WTC11 (cell line): Measurements from ENCODE around the gene CIZ1. TPM values are rescaled to one million over a fixed set of nuclear protein-coding genes. Genes with fewer than 3 reads are reported as not detected.
A peak's percentile ranks its signal among the peaks of the same experiment; 100 is the strongest.
"Not testable (repeated sequence)": the region's sequence is repeated elsewhere in the genome, so short reads cannot be mapped to it uniquely, and the experiment has no call there.

Source experiments
- ATAC-seq: fragments of 200-7000 bp; cut with Tn5 transposase; 2 replicates; pipeline ENCODE4 v1.10.0; 2021; ENCODE audit warnings: mild to moderate bottlenecking, moderate library complexity
- CTCF ChIA-PET: fragments of 300-600 bp; sonication (Branson Sonifier 250); formaldehyde crosslinking; loops from one replicate; lab custom pipeline; 2021; ENCODE audit warnings: antibody characterized with exemption; lab: Charles Lee
- POLR2A ChIA-PET: fragments of 350-600 bp; sonication (Branson Sonifier 250); formaldehyde crosslinking; loops from one replicate; lab custom pipeline; 2021; ENCODE audit warnings: antibody characterized with exemption; lab: Charles Lee
- DNase-seq: peaks from one replicate; pipeline ENCODE4 v3.0.0; 2021; ENCODE audit warnings: low spot score
- H3K27ac Mint-ChIP-seq: 2 replicates; pipeline ENCODE4 v1.8.0; 2021; ENCODE audit warnings: mixed read lengths
- H3K27me3 Mint-ChIP-seq: 2 replicates; pipeline ENCODE4 v1.8.0; 2021; ENCODE audit warnings: low read depth, mild to moderate bottlenecking, moderate library complexity, mixed read lengths
- H3K36me3 Mint-ChIP-seq: 2 replicates; pipeline ENCODE4 v1.8.0; 2021; ENCODE audit warnings: mixed read lengths
- H3K4me1 Mint-ChIP-seq: 2 replicates; pipeline ENCODE4 v1.8.0; 2022; ENCODE audit warnings: mixed read lengths
- H3K4me3 Mint-ChIP-seq: 2 replicates; pipeline ENCODE4 v1.8.0; 2021; ENCODE audit warnings: mild to moderate bottlenecking, moderate library complexity, mixed read lengths
- H3K9me3 Mint-ChIP-seq: 2 replicates; pipeline ENCODE4 v1.8.0; 2021; ENCODE audit warnings: mixed read lengths
- ATF6 ChIP-seq: sonication (generic); formaldehyde crosslinking; IDR thresholded peaks from 2 replicates; pipeline ENCODE4 v1.8.1; 2023; ENCODE audit warnings: mild to moderate bottlenecking, missing genetic modification reagents
- CREB1 ChIP-seq: sonication (generic); formaldehyde crosslinking; IDR thresholded peaks from 2 replicates; pipeline ENCODE4 v1.8.0; 2023; ENCODE audit warnings: mild to moderate bottlenecking, missing genetic modification reagents
- ESRRA ChIP-seq: sonication (generic); formaldehyde crosslinking; IDR thresholded peaks from 2 replicates; pipeline ENCODE4 v1.8.1; 2022; ENCODE audit warnings: mild to moderate bottlenecking, missing genetic modification reagents, borderline replicate concordance
- FOXJ3 ChIP-seq: sonication (generic); formaldehyde crosslinking; IDR thresholded peaks from 2 replicates; pipeline ENCODE4 v1.9.0; 2021; ENCODE audit warnings: missing genetic modification reagents, mild to moderate bottlenecking, borderline replicate concordance
- FOXP1 ChIP-seq: sonication (generic); formaldehyde crosslinking; IDR thresholded peaks from 2 replicates; pipeline ENCODE4 v1.8.0; 2022; ENCODE audit warnings: missing genetic modification reagents, mild to moderate bottlenecking, moderate library complexity, borderline replicate concordance
- IRF1 ChIP-seq: sonication (generic); formaldehyde crosslinking; IDR thresholded peaks from 2 replicates; pipeline ENCODE4 v1.8.0; 2023; ENCODE audit warnings: missing genetic modification reagents
- NFATC4 ChIP-seq: fragments of 250-450 bp; sonication (Bioruptor Pico); IDR thresholded peaks from 2 replicates; pipeline ENCODE4 v1.9.0; 2021; ENCODE audit warnings: mild to moderate bottlenecking
- NFE2L1 ChIP-seq: sonication (generic); formaldehyde crosslinking; IDR thresholded peaks from 2 replicates; pipeline ENCODE4 v1.8.1; 2023; ENCODE audit warnings: missing genetic modification reagents
- NR2C2 ChIP-seq: sonication (generic); formaldehyde crosslinking; IDR thresholded peaks from 2 replicates; pipeline ENCODE4 v1.8.0; 2022; ENCODE audit warnings: mild to moderate bottlenecking, missing genetic modification reagents
- PRDM15 ChIP-seq: sonication (generic); formaldehyde crosslinking; IDR thresholded peaks from 2 replicates; pipeline ENCODE4 v1.8.0; 2022; ENCODE audit warnings: missing genetic modification reagents
- PRRX2 ChIP-seq: fragments of 250-450 bp; sonication (Bioruptor Pico); IDR thresholded peaks from 2 replicates; pipeline ENCODE4 v1.8.0; 2021; ENCODE audit warnings: mild to moderate bottlenecking
- RORB ChIP-seq: fragments of 250-450 bp; sonication (Bioruptor Pico); IDR thresholded peaks from 2 replicates; pipeline ENCODE4 v1.9.0; 2021; ENCODE audit warnings: mild to moderate bottlenecking
- TCF7 ChIP-seq: sonication (generic); formaldehyde crosslinking; IDR thresholded peaks from 2 replicates; pipeline ENCODE4 v1.8.0; 2022; ENCODE audit warnings: mild to moderate bottlenecking, low read depth, missing genetic modification reagents, moderate library complexity
- TEAD4 ChIP-seq: sonication (generic); formaldehyde crosslinking; IDR thresholded peaks from 2 replicates; pipeline ENCODE4 v1.8.0; 2022; ENCODE audit warnings: mild to moderate bottlenecking, missing genetic modification reagents
- ZBTB43 ChIP-seq: sonication (generic); formaldehyde crosslinking; IDR thresholded peaks from 2 replicates; pipeline ENCODE4 v1.8.1; 2023; ENCODE audit warnings: mild to moderate bottlenecking, missing genetic modification reagents
- ZNF138 ChIP-seq: sonication (generic); formaldehyde crosslinking; conservative IDR thresholded peaks from 2 replicates; pipeline ENCODE4 v1.8.1; 2022; ENCODE audit warnings: mild to moderate bottlenecking, moderate library complexity, missing genetic modification reagents
- ZNF281 ChIP-seq: sonication (generic); formaldehyde crosslinking; IDR thresholded peaks from 2 replicates; pipeline ENCODE4 v1.8.0; 2023; ENCODE audit warnings: mild to moderate bottlenecking, missing genetic modification reagents
- ZNF671 ChIP-seq: fragments of 250-450 bp; sonication (Bioruptor Pico); IDR thresholded peaks from 2 replicates; pipeline ENCODE4 v1.8.0; 2021; ENCODE audit warnings: mild to moderate bottlenecking
- total RNA-seq: library from RNA; stranded (reverse); gene quantifications from 3 replicates; pipeline ENCODE4 v1.2.3, GENCODE V29; 2021

Gene CIZ1
- total RNA-seq, 1 experiment from 2014 or later = 90.2 TPM

GRCh38 chr9:128182893-128183588 is 8.3 kb downstream of the CIZ1 start:
- peaks cover 35% of the 10 kb centered on the region for H3K36me3 Mint-ChIP-seq
- H3K27ac Mint-ChIP-seq = no peak overlapping the region
- no peak overlapping the region for H3K4me3 Mint-ChIP-seq
- ChIA-PET POLR2A (no interaction called here), CTCF (interaction anchor here (0.6 to 2.1 kb wide), 12 partner anchors 9 to 158 kb away, joined by 3 to 7 read pairs (median 4); no protein-coding TSS in a partner anchor)
- H3K4me1 Mint-ChIP-seq = no peaks in the 10 kb centered on the region
- H3K9me3 Mint-ChIP-seq = no peaks in the 10 kb centered on the region
- ATAC-seq (no peak), DNase-seq (no peak)
- no peak for TF ChIP-seq ZNF671 (CRISPR knock-in tag)
- TF ChIP-seq ATF6 (CRISPR knock-in tag) = no peak
- no peak for TF ChIP-seq NFATC4 (CRISPR knock-in tag)
- TF ChIP-seq TCF7 = no peak
- no peak for TF ChIP-seq PRRX2 (CRISPR knock-in tag)
- TF ChIP-seq CREB1 = no peak
- TF ChIP-seq FOXP1 (CRISPR knock-in tag) = no peak
- no peak for TF ChIP-seq FOXJ3
- no peak for TF ChIP-seq RORB (CRISPR knock-in tag)
- TF ChIP-seq NFE2L1 = no peak
- H3K27me3 Mint-ChIP-seq = no peaks in the 10 kb centered on the region

GRCh38 chr9:128181480-128181879 is 9.9 kb downstream of the CIZ1 start:
- ChIA-PET POLR2A (interaction anchor here (0.7 to 0.8 kb wide), 2 partner anchors 22 to 29 kb away, joined by 3 to 15 read pairs; partner anchors contain the start of gene BBLN), CTCF (interaction anchor here (0.7 to 0.8 kb wide), 5 partner anchors 10 to 78 kb away, joined by 3 to 4 read pairs (median 4); partner anchors contain the start of gene CIZ1)
- H3K27me3 Mint-ChIP-seq, H3K9me3 Mint-ChIP-seq, ATAC-seq, H3K4me1 Mint-ChIP-seq, H3K4me3 Mint-ChIP-seq: not testable (repeated sequence)
- peak overlapping the region; percentile 29; the same call in 1 of the 2 replicates for H3K27ac Mint-ChIP-seq
- H3K36me3 Mint-ChIP-seq = peaks cover 35% of the 10 kb centered on the region
- DNase-seq = peak; percentile 81

- Mint-ChIP-seq H3K27ac (no peak overlapping the region), H3K36me3 (peaks cover 32% of the 10 kb centered on the region), H3K9me3 (no peaks in the 10 kb centered on the region), H3K27me3 (no peaks in the 10 kb centered on the region), H3K4me3 (no peak overlapping the region), H3K4me1 (no peaks in the 10 kb centered on the region)
- DNase-seq (no peak), ATAC-seq (no peak)
- ChIA-PET POLR2A (interaction anchor here (0.5 kb wide), 1 partner anchor 351 kb away, joined by 4 read pairs; no protein-coding TSS in a partner anchor), CTCF (no interaction called here)
- TF ChIP-seq ZNF281 (CRISPR knock-in tag) = no peak
Observed at GRCh38 chr9:128180447-128180846, 10.9 kb downstream of the CIZ1 start.

GRCh38 chr9:128180001-128180400 is 11.4 kb downstream of the CIZ1 start:
- no peak overlapping the region for H3K4me3 Mint-ChIP-seq
- ChIA-PET CTCF (interaction anchor here (1.2 kb wide), 1 partner anchor 62 kb away, joined by 5 read pairs; no protein-coding TSS in a partner anchor), POLR2A (interaction anchor here (0.5 kb wide), 1 partner anchor 351 kb away, joined by 4 read pairs; no protein-coding TSS in a partner anchor)
- H3K9me3 Mint-ChIP-seq = no peaks in the 10 kb centered on the region
- no peaks in the 10 kb centered on the region for H3K4me1 Mint-ChIP-seq
- peaks cover 32% of the 10 kb centered on the region for H3K36me3 Mint-ChIP-seq
- no peak for DNase-seq
- no peaks in the 10 kb centered on the region for H3K27me3 Mint-ChIP-seq
- ATAC-seq = no peak
- no peak overlapping the region for H3K27ac Mint-ChIP-seq
- TF ChIP-seq ESRRA = no peak
- TF ChIP-seq TEAD4 = no peak
- no peak for TF ChIP-seq TCF7
- TF ChIP-seq ZNF138 (CRISPR knock-in tag) = no peak
- no peak for TF ChIP-seq PRDM15 (CRISPR knock-in tag)
- TF ChIP-seq NFE2L1 = no peak
- TF ChIP-seq ZBTB43 (CRISPR knock-in tag) = no peak
- no peak for TF ChIP-seq IRF1 (CRISPR knock-in tag)
- TF ChIP-seq NR2C2 = no peak
